Right lobe of liver (tissue), 6 donors: ENCODE results near the gene ST7. TPM values are rescaled to one million over a fixed set of nuclear protein-coding genes. Genes with fewer than 3 reads are reported as not detected.

Source experiments
- ATAC-seq, 4 donors: fragments of 200-7000 bp; cut with Tn5 transposase; one replicate each; pipeline ENCODE4 v1.9.1; 2020; ENCODE audit warnings: mild to moderate bottlenecking in 4 of 4, moderate library complexity in 4 of 4
- DNase-seq, 3 donors: peaks; one replicate each; pipeline ENCODE4 v3.0.0-alpha.2; 2020
- H3K27ac ChIP-seq, 3 donors: fragments of 200-600 bp; one replicate each; pipeline ENCODE4 v1.8.0; 2022
- H3K27me3 ChIP-seq, 2 donors: fragments of 200-600 bp; one replicate each; pipeline ENCODE4 v1.8.0; 2022
- H3K36me3 ChIP-seq, 4 donors: fragments of 200-600 bp; sonication (generic) in 1 of 4; one replicate each; pipeline versions ENCODE4 v1.5.1 to v1.8.0; 2017 to 2022; ENCODE audit warnings: control low read depth in 1 of 4
- H3K4me1 ChIP-seq, 4 donors: fragments of 200-600 bp; sonication (generic) in 1 of 4; one replicate each; pipeline versions ENCODE4 v1.5.1 to v1.8.0; 2017 to 2022; ENCODE audit warnings: control low read depth in 1 of 4
- H3K4me3 ChIP-seq, 3 donors: fragments of 200-600 bp; one replicate each; pipeline ENCODE4 v1.8.0; 2022
- H3K9me3 ChIP-seq, 4 donors: fragments of 200-600 bp; sonication (generic) in 1 of 4; one replicate each; pipeline versions ENCODE4 v1.5.1 to v1.8.0; 2017 to 2022; ENCODE audit warnings: control low read depth in 1 of 4
- CTCF ChIP-seq, 4 donors: fragments of 200-600 bp in 3 of 4; fragments of 450-650 bp in 1 of 4; IDR thresholded peaks; one replicate each; pipeline versions ENCODE4 v1.5.1 to v1.8.0; 2016 to 2022; ENCODE audit warnings: antibody characterized with exemption in 4 of 4, mild to moderate bottlenecking in 2 of 4
- POLR2A ChIP-seq: fragments of 450-650 bp; IDR thresholded peaks from one replicate; pipeline ENCODE4 v1.6.1; 2017; ENCODE audit warnings: antibody characterized with exemption, mild to moderate bottlenecking
- WGBS: methylation state at CpG from one replicate; pipeline ENCODE4 v1.1.6; 2018; ENCODE audit warnings: low coverage, low lambda C conversion rate; ENCODE audit not compliant: insufficient coverage; ENCODE audit errors: missing lambda C conversion rate; 5-methylcytosine and 5-hydroxymethylcytosine counted together
- intact Hi-C, 2 donors: fragments of 100-400 bp; cut with DNase I; formaldehyde crosslinking; loops; one replicate each; pipeline versions ENCODE4 v1.11.2 to v1.14.1; 2022
- total RNA-seq, 6 experiments: library from RNA; depleted of rRNA in 2 of 6; stranded (reverse); fragments of >200 nt in 2 of 6; fragmentation: NEBNext Ultra II Directional in 3 of 6; extraction: Animal tissue kit (Norgen Biotek cat#: 25700) in 3 of 6; gene quantifications; one replicate each; pipeline versions ENCODE4 v1.1.0 to v1.2.4, GENCODE V29; 2016 to 2023
- donor health status: DM: no; HTN: yes; CAD: no.
- donor health status: DM: no; HTN: no; CAD: no.
- donor health status: DM: no; HTN: no; CAD: no.
- donor health status: DM: no; HTN: yes; CAD: no.
- donor health status: DM: no; HTN: yes; CAD: no.

The ST7 gene
- total RNA-seq, 6 experiments from 2014 or later = 17.4 to 29.9 (median 22.4) TPM

DNA sequence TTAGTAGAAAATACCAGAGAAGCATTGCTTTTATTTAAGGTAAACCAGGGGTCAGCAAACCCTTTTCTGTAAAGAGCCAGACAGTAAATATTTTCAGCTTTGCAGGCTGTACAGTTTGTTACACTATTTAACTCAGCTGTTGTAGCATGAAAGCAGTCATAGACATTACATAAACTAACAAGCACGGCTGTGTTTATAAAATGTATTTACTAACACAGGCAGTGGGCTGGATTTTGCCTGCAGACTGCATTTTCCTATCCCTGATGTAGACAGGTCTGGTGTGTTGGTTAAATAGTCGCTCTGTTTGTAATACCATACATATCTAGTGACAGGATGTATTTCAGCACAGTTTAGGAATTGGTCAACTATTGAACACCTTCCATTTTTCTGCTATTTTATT, 129.3 kb downstream of the ST7 start:
- peaks cover 0 to 13% (median 5%) of the 10 kb centered on the region in 4 donors for H3K4me1 ChIP-seq
- H3K36me3 ChIP-seq = no peaks in the 10 kb centered on the region
- intact Hi-C loops = no loop called here
- 56% methylated on average over 2 of the region's 2 CpGs for WGBS
- H3K27me3 ChIP-seq = no peaks in the 10 kb centered on the region
- H3K4me3 ChIP-seq = no peak overlapping the region
- DNase-seq = no peak
- no peak for ATAC-seq
- TF ChIP-seq POLR2A = no peak
- no peak for TF ChIP-seq CTCF (IDR thresholded peaks at IDR 0.05)
- no peaks in the 10 kb centered on the region for H3K9me3 ChIP-seq
- no peak overlapping the region for H3K27ac ChIP-seq

GRCh38 chr7:117083648-117084047, 130.3 kb downstream of the ST7 start:
- Histone ChIP-seq H3K27ac (no peak overlapping the region), H3K36me3 (no peaks in the 10 kb centered on the region), H3K4me3 (no peak overlapping the region), H3K27me3 (no peaks in the 10 kb centered on the region), H3K9me3 (no peaks in the 10 kb centered on the region), H3K4me1 (peaks cover 0 to 6% (median under 1%) of the 10 kb centered on the region in 4 donors)
- WGBS = 64% methylated on average over 2 of the region's 2 CpGs
- ATAC-seq (no peak), DNase-seq (no peak)
- no peak for TF ChIP-seq POLR2A
- intact Hi-C loops = no loop called here

DNA sequence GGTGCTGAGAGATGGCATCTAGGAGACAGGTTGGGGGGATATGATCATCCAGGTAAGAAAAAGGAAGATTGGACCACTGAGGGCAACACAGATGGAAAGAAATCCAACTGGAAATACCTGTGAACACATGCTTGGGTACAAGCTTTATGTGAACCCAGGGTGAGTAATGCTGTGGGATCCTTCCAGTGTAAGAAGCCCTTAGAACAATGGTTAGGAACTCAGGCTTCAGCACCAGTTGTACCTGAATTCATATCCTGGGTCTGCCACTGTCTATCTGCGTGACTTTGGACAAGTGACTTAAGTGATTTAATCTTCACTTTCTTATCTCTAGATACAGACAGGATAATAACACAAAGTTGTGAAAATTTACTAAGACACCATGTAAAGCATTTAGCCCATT, 131.0 kb downstream of the ST7 start:
- Histone ChIP-seq H3K4me3 (no peak overlapping the region), H3K9me3 (no peaks in the 10 kb centered on the region), H3K27ac (no peak overlapping the region), H3K4me1 (no peaks in the 10 kb centered on the region), H3K27me3 (no peaks in the 10 kb centered on the region), H3K36me3 (no peaks in the 10 kb centered on the region)
- ATAC-seq (no peak), DNase-seq (no peak)
- intact Hi-C loops = no loop called here
- no peak for TF ChIP-seq CTCF (IDR thresholded peaks at IDR 0.05)
- no peak for TF ChIP-seq POLR2A
- 100% methylated on average over 1 of the region's 1 CpG for WGBS

DNA sequence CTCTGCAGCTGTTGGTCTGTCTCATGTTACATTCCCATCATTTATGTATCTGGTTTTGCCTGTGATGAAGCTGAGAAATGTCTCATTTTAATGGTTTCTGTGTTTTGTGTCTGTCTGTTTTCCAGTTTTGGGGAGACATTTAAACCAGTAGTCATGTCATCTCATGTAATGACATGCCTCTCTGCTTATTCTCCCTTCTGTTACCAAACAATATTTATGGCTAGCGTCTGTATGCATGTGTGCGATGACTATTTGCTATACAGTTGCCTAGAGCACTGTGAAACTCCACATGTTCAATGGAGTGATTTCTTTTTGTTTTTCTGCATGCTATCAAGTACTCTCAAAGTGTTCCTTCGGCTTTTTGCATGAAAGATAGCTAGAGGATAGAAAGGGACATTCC, 132.0 kb downstream of the ST7 start:
- no peaks in the 10 kb centered on the region for H3K9me3 ChIP-seq
- intact Hi-C loops = no loop called here
- no peak overlapping the region for H3K27ac ChIP-seq
- ATAC-seq (no peak), DNase-seq (no peak)
- no peak overlapping the region for H3K4me3 ChIP-seq
- H3K27me3 ChIP-seq = no peaks in the 10 kb centered on the region
- H3K4me1 ChIP-seq = no peaks in the 10 kb centered on the region
- WGBS = 77% methylated on average over 3 of the region's 3 CpGs
- TF ChIP-seq POLR2A = no peak
- TF ChIP-seq CTCF (IDR thresholded peaks at IDR 0.05) = no peak
- H3K36me3 ChIP-seq = no peaks in the 10 kb centered on the region

DNA sequence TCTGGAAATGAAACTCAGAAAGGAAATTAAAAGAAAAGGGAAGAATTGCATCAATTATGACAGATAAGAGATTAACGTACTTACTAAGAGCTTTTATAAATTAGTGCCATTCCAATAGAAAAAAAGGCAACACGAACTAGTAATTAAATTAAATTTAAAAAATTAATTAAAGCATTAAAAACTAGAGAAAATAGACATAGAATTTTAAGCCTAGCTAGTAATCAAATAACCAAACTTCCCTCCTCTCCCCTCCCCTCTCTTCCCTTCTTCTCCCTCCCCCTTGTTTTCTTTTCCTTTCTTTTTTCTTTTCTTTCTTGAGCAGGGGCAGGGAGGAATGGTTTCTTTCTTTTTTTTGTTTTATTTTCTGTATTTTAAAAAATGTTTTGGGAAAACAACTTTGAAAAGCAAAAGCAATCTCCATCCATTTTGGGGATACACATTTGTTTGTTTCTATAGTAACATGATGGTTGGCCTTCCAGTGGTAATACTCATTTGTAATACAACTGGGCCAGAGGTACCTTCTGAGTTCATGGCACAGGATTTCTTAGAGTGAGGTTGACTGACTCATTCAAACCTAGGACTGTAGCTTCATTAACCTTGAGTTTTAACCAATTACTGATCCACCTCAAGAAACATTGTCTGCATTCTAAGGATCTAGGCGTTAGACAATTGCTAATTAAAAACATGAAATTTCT, 132.6 kb downstream of the ST7 start:
- H3K36me3 ChIP-seq = no peaks in the 10 kb centered on the region
- H3K4me3 ChIP-seq = no peak overlapping the region
- TF ChIP-seq POLR2A = no peak
- TF ChIP-seq CTCF (IDR thresholded peaks at IDR 0.05) = no peak
- H3K9me3 ChIP-seq = no peaks in the 10 kb centered on the region
- H3K4me1 ChIP-seq = no peaks in the 10 kb centered on the region
- 60% methylated on average over 3 of the region's 3 CpGs for WGBS
- no peaks in the 10 kb centered on the region for H3K27me3 ChIP-seq
- DNase-seq (no peak), ATAC-seq (no peak)
- H3K27ac ChIP-seq = no peak overlapping the region
- intact Hi-C loops = no loop called here
